Measurements from ENCODE around the gene ZG16.

- no peak for TF ChIP-seq CTCF (IDR thresholded peaks at IDR 0.05 in 2 of 3, conservative IDR thresholded peaks at IDR 0.05 in 1 of 3; ENCODE audit: borderline replicate concordance in 1 of 3, insufficient read depth in 1 of 3, low read depth in 2 of 3, low read length in 2 of 3)
- no peak for TF ChIP-seq POLR2A (IDR thresholded peaks at IDR 0.05; ENCODE audit: borderline replicate concordance, extremely low read depth, insufficient read depth, insufficient read length)
- TF ChIP-seq, protein P1, sequence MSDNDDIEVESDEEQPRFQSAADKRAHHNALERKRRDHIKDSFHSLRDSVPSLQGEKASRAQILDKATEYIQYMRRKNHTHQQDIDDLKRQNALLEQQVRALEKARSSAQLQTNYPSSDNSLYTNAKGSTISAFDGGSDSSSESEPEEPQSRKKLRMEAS (IDR thresholded peaks at IDR 0.05): no peak
- no peak for TF ChIP-seq REST (IDR thresholded peaks at IDR 0.05; ENCODE audit: low read depth)
- no peak for TF ChIP-seq SRF (IDR thresholded peaks at IDR 0.05; ENCODE audit: low read depth)
Observed at GRCh38 chr16:29738514-29738913, 39.5 kb upstream of the ZG16 start.
